HG02759 (cell line): Measurements from ENCODE around the gene TNK2.
A peak's percentile ranks its signal among the peaks of the same experiment; 100 is the strongest.

Experiments
- ATAC-seq: cut with Tn5 transposase; IDR thresholded peaks from one replicate; pipeline ENCODE4 v1.9.1; 2021; ENCODE audit warnings: mild to moderate bottlenecking, moderate library complexity; ENCODE audit not compliant: unreplicated experiment

TNK2 gene

GRCh38 chr3:195854628-195855294, 53.6 kb downstream of the TNK2 start:
- ATAC-seq: no peak

GRCh38 chr3:195853996-195854395, 54.4 kb downstream of the TNK2 start:
- no peak for ATAC-seq

- ATAC-seq: no peak
Observed at GRCh38 chr3:195853036-195853435, 55.3 kb downstream of the TNK2 start.

- peak; percentile 86 for ATAC-seq
Observed at GRCh38 chr3:195850857-195851543, 57.4 kb downstream of the TNK2 start.

GRCh38 chr3:195849322-195850074, 58.9 kb downstream of the TNK2 start:
- no peak for ATAC-seq

GRCh38 chr3:195847055-195847950, 61.0 kb downstream of the TNK2 start:
- no peak for ATAC-seq

GRCh38 chr3:195845483-195845882, 62.9 kb downstream of the TNK2 start:
- ATAC-seq: no peak

GRCh38 chr3:195844671-195845218, 63.6 kb downstream of the TNK2 start:
- ATAC-seq: no peak

- no peak for ATAC-seq
Observed at GRCh38 chr3:195839260-195840010, 68.9 kb downstream of the TNK2 start.

GRCh38 chr3:195838714-195839113, 69.6 kb downstream of the TNK2 start:
- ATAC-seq: no peak

GRCh38 chr3:195836476-195837135, 71.7 kb downstream of the TNK2 start:
- ATAC-seq: no peak

GRCh38 chr3:195835791-195836190, 72.6 kb downstream of the TNK2 start:
- no peak for ATAC-seq

GRCh38 chr3:195834675-195835583, 73.4 kb downstream of the TNK2 start:
- no peak for ATAC-seq

- no peak for ATAC-seq
Observed at GRCh38 chr3:195829897-195830254, 78.5 kb downstream of the TNK2 start.

GRCh38 chr3:195828762-195829161, 79.6 kb downstream of the TNK2 start:
- no peak for ATAC-seq

- no peak for ATAC-seq
Observed at GRCh38 chr3:195825857-195826804, 82.2 kb downstream of the TNK2 start.

- no peak for ATAC-seq
Observed at GRCh38 chr3:195825191-195825588, 83.2 kb downstream of the TNK2 start.
